HepG2 (cell line): Measurements from ENCODE around the gene ATP8B2. TPM values are rescaled to one million over a fixed set of nuclear protein-coding genes. Genes with fewer than 3 reads are reported as not detected.

Source experiments
- ATAC-seq: fragments of 200-7000 bp; cut with Tn5 transposase; 3 replicates; pipeline ENCODE4 v1.9.1; 2020; ENCODE audit warnings: mild to moderate bottlenecking, moderate library complexity
- BruUV-seq: library from RNA; stranded (reverse); fragments of 400-500 nt; replicated peaks from 2 replicates; lab custom pipeline; 2021; lab: Mats Ljungman, UMichigan
- CTCF ChIA-PET: fragments of 300-600 bp; formaldehyde crosslinking; extraction: SDS; loops from one replicate; lab custom pipeline; 2021; ENCODE audit warnings: low total read pairs, inconsistent platforms, low intra/inter-chr PET ratio; lab: Yijun Ruan, JAX
- POLR2A ChIA-PET: fragments of 350-600 bp; sonication (Branson Sonifier 250); formaldehyde crosslinking; loops from one replicate; lab custom pipeline; 2020; ENCODE audit warnings: antibody characterized with exemption, inconsistent platforms; lab: Yijun Ruan, JAX
- DNase-seq: peaks from one replicate; pipeline ENCODE4 v3.0.0-alpha.2; 2015; ENCODE audit warnings: low spot score
- FAIRE-seq: peaks from 3 replicates; lab custom pipeline; 2011; peaks lifted over from hg19 to GRCh38; lab: Jason Lieb, UNC
- H2AFZ ChIP-seq: one replicate; pipeline ENCODE4 v1.6.1; 2011; ENCODE audit warnings: low read length, inconsistent platforms
- H3K27ac ChIP-seq: fragments of 300-600 bp; 3 replicates; pipeline ENCODE4 v1.8.0; 2011; ENCODE audit warnings: mixed run types, mild to moderate bottlenecking, mixed read lengths, low read length, inconsistent platforms; ENCODE audit not compliant: insufficient read depth; ENCODE audit errors: extremely low read length
- H3K27me3 ChIP-seq, 2 experiments: fragments of 200-600 bp in 1 of 2; 2 replicates in 1 of 2; 3 replicates in 1 of 2; pipeline versions ENCODE4 v1.6.0 to v1.8.0; 2011; ENCODE audit warnings: low read length in 2 of 2, mild to moderate bottlenecking in 2 of 2, moderate library complexity in 2 of 2, inconsistent platforms in 1 of 2; ENCODE audit not compliant: insufficient read depth in 2 of 2, control insufficient read depth in 1 of 2
- H3K36me3 ChIP-seq, 2 experiments: fragments of 200-600 bp in 1 of 2; replicated peaks in 1 of 2; 2 replicates in 1 of 2; 3 replicates in 1 of 2; pipeline versions ENCODE4 v1.5.1 to v1.8.0; 2011; ENCODE audit warnings: low read length in 2 of 2, inconsistent platforms in 1 of 2; ENCODE audit not compliant: insufficient read depth in 2 of 2, control insufficient read depth in 1 of 2
- H3K4me1 ChIP-seq: 2 replicates; pipeline ENCODE4 v1.5.1; 2012; ENCODE audit warnings: low read length, inconsistent platforms; ENCODE audit not compliant: insufficient read depth
- H3K4me2 ChIP-seq: 2 replicates; pipeline ENCODE4 v1.6.0; 2011; ENCODE audit warnings: low read depth, low read length, inconsistent platforms
- H3K4me3 ChIP-seq, 3 experiments: fragments of 200-600 bp in 1 of 3; sonication (generic), shearing (Covaris generic) in 1 of 3; replicated peaks in 1 of 3; 2 replicates each; pipeline ENCODE4 v1.5.1; 2011 to 2016; ENCODE audit warnings: low read length in 3 of 3, inconsistent platforms in 2 of 3, low read depth in 2 of 3, mild to moderate bottlenecking in 2 of 3, control low read depth in 1 of 3, mixed read lengths in 1 of 3; ENCODE audit not compliant: insufficient read depth in 1 of 3
- H3K79me2 ChIP-seq: one replicate; pipeline ENCODE4 v1.6.1; 2011; ENCODE audit warnings: low read length, inconsistent platforms; ENCODE audit not compliant: insufficient read depth
- H3K9ac ChIP-seq: 2 replicates; pipeline ENCODE4 v1.6.0; 2011; ENCODE audit warnings: mild to moderate bottlenecking, low read depth, low read length, inconsistent platforms; ENCODE audit not compliant: insufficient read depth
- H3K9me3 ChIP-seq: 2 replicates; pipeline ENCODE4 v1.5.1; 2012; ENCODE audit warnings: mild to moderate bottlenecking, low read length
- H4K20me1 ChIP-seq: 2 replicates; pipeline ENCODE4 v1.6.0; 2011; ENCODE audit warnings: inconsistent platforms, mild to moderate bottlenecking, low read length, moderate library complexity; ENCODE audit not compliant: insufficient read depth
- ADNP ChIP-seq: sonication (generic); formaldehyde crosslinking; IDR thresholded peaks from 2 replicates; pipeline ENCODE4 v1.4.0; 2020; ENCODE audit warnings: missing genetic modification reagents
- ARHGAP35 ChIP-seq: sonication (generic); formaldehyde crosslinking; IDR thresholded peaks from 2 replicates; pipeline ENCODE4 v1.9.0; 2022; ENCODE audit warnings: mild to moderate bottlenecking, inconsistent platforms, moderate library complexity, missing genetic modification reagents, borderline replicate concordance
- ARNT ChIP-seq: fragments of 450-650 bp; IDR thresholded peaks from 2 replicates; pipeline ENCODE4 v1.6.1; 2017
- HIVEP1 ChIP-seq: sonication (generic); formaldehyde crosslinking; IDR thresholded peaks from 2 replicates; pipeline ENCODE4 v1.4.0; 2020; ENCODE audit warnings: mild to moderate bottlenecking, missing genetic modification reagents
- HOXA9 ChIP-seq: sonication (generic); formaldehyde crosslinking; IDR thresholded peaks from 2 replicates; pipeline ENCODE4 v1.8.1; 2022; ENCODE audit warnings: missing genetic modification reagents, mild to moderate bottlenecking, moderate library complexity, borderline replicate concordance
- KDM2A ChIP-seq: sonication (generic); formaldehyde crosslinking; IDR thresholded peaks from 2 replicates; pipeline ENCODE4 v1.4.0; 2020; ENCODE audit warnings: low read depth, missing genetic modification reagents, borderline replicate concordance
- MATR3 ChIP-seq: sonication (generic); formaldehyde crosslinking; IDR thresholded peaks from 2 replicates; pipeline ENCODE4 v1.4.0; 2020; ENCODE audit warnings: missing genetic modification reagents
- RAD21 ChIP-seq: fragments of 450-650 bp; formaldehyde crosslinking; IDR thresholded peaks from 2 replicates; pipeline ENCODE4 v1.5.0; 2020; ENCODE audit warnings: mild to moderate bottlenecking
- REPIN1 ChIP-seq: sonication (generic); formaldehyde crosslinking; IDR thresholded peaks from 2 replicates; pipeline ENCODE4 v1.8.0; 2022; ENCODE audit warnings: missing genetic modification reagents, low read depth, mild to moderate bottlenecking, borderline replicate concordance
- SRSF4 ChIP-seq: fragments of 200-400 bp; formaldehyde crosslinking; IDR thresholded peaks from one replicate; pipeline ENCODE4 v1.6.1; 2018; ENCODE audit warnings: mild to moderate bottlenecking, low read depth, low read length, moderate library complexity; ENCODE audit not compliant: poor library complexity, severe bottlenecking
- TGIF2 ChIP-seq: IDR thresholded peaks from 2 replicates; pipeline ENCODE4 v1.6.1; 2016; ENCODE audit warnings: control low read depth, missing compliant biosample characterization
- THYN1 ChIP-seq: sonication (generic); formaldehyde crosslinking; IDR thresholded peaks from 2 replicates; pipeline ENCODE4 v1.8.1; 2023; ENCODE audit warnings: low read depth, mild to moderate bottlenecking, moderate library complexity, missing genetic modification reagents, borderline replicate concordance
- XBP1 ChIP-seq: sonication (generic); formaldehyde crosslinking; IDR thresholded peaks from 2 replicates; pipeline ENCODE4 v1.5.0; 2020; ENCODE audit warnings: missing genetic modification reagents
- ZFX ChIP-seq: sonication (generic); formaldehyde crosslinking; IDR thresholded peaks from 2 replicates; pipeline ENCODE4 v1.4.0; 2020; ENCODE audit warnings: mild to moderate bottlenecking, low read depth, missing genetic modification reagents, moderate library complexity
- ZNF274 ChIP-seq: sonication (generic); formaldehyde crosslinking; IDR thresholded peaks from 2 replicates; pipeline ENCODE4 v1.5.1; 2020; ENCODE audit warnings: mild to moderate bottlenecking, missing genetic modification reagents
- ZNF562 ChIP-seq: sonication (generic); formaldehyde crosslinking; IDR thresholded peaks from 2 replicates; pipeline ENCODE4 v1.8.0; 2022; ENCODE audit warnings: missing genetic modification reagents, borderline replicate concordance
- ZNF570 ChIP-seq: sonication (generic); formaldehyde crosslinking; IDR thresholded peaks from 2 replicates; pipeline ENCODE4 v1.4.0; 2020; ENCODE audit warnings: mild to moderate bottlenecking, missing genetic modification reagents, borderline replicate concordance
- WGBS: methylation state at CpG from one replicate; pipeline ENCODE4 v1.1.6; 2017; ENCODE audit warnings: low lambda C conversion rate; 5-methylcytosine and 5-hydroxymethylcytosine counted together
- in situ Hi-C: cut with HindIII; loops from 2 replicates; pipeline ENCODE4 v1.10.0; 2017; ENCODE audit warnings: low pct_unique_long_range_greater_than_20kb; ENCODE audit not compliant: extremely low pct_ligation_motif_present
- intact Hi-C: fragments of 100-400 bp; cut with micrococcal nuclease; formaldehyde crosslinking; loops from one replicate; pipeline ENCODE4 v1.10.0; 2022; ENCODE audit not compliant: unreplicated experiment
- polyA plus RNA-seq, 8 experiments: library from polyadenylated mRNA; depleted of rRNA in 3 of 8; stranded (reverse) in 7 of 8; unstranded in 1 of 8; fragments of >200 nt; fragmentation: Illumina TruSeq in 4 of 8; extraction: Trizol in 4 of 8; gene quantifications; 2 replicates each; pipeline versions ENCODE4 v1.2.1 to v1.2.3, GENCODE V29; 2011 to 2016; ENCODE audit warnings: low read depth in 4 of 8, missing spikeins in 1 of 8, mixed read lengths in 1 of 8; ENCODE audit not compliant: insufficient read depth in 1 of 8
- total RNA-seq, 5 experiments: library from RNA; depleted of rRNA; stranded (reverse); fragments of >200 nt; fragmentation: Illumina TruSeq; extraction: Trizol; gene quantifications; 2 replicates each; pipeline ENCODE4 v1.2.3, GENCODE V29; 2016; ENCODE audit warnings: low read depth in 1 of 5
- TF ChIP-seq, protein P1 (sequence below): IDR thresholded peaks from 2 replicates; pipeline ENCODE4 v1.6.1; 2016; ENCODE audit warnings: low read depth
- TF ChIP-seq, protein P2 (sequence below): sonication (generic); formaldehyde crosslinking; IDR thresholded peaks from 2 replicates; pipeline ENCODE4 v1.8.0; 2022; ENCODE audit warnings: mild to moderate bottlenecking, missing genetic modification reagents, moderate library complexity
- TF ChIP-seq, protein P3 (sequence below): sonication (generic); formaldehyde crosslinking; conservative IDR thresholded peaks from 2 replicates; pipeline ENCODE4 v1.8.1; 2023; ENCODE audit warnings: missing genetic modification reagents

ATP8B2 gene
- total and polyA plus RNA-seq, 2 of the 13 experiments (the other 11 are each of a cell fraction or from before 2014, with no cell fraction given) = 20.4 to 39.3 TPM

DNA sequence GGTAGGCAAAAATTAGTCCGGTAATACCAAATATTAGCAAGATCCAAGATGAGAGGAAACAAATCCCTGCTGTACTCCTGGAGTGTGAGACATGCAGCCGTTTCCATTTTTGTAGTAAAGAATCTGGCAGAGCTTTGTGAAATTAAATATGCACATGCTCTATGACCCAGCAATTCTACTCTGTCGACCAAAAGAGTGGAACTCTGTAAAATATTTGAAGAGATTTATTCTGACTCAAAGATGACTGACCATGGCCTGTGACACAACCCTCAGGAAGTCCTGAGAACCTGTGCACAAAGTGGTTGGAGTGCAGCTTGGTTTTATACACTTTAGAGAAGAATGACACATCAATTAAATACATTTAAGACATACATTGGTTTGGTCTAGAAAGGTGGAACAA, 36.7 kb upstream of the ATP8B2 start:
- POLR2A ChIA-PET = no interaction called here

DNA sequence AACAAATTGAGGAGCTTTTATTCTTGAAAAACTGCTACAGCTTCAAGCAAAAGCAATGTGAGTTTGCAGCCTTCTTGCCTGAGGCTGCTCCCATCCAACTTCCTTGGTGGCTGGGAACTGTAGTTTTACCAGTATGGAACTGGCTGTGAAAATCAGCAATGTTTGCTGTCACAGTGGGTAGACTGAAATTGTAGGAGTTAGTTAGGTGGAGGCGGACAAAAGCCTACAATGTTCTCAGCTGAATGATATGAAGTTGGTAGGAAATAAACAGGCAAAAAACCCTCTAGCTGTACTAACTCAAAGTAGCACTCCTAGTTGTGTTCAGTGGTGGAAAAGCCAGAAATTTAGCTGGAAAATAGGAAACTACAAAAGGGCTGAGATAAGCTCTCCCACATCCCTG, 34.4 kb upstream of the ATP8B2 start:
- ATAC-seq (no peak), DNase-seq (no peak), FAIRE-seq (no peak)
- no peak overlapping the region for H3K4me3 ChIP-seq
- ChIA-PET POLR2A (no interaction called here), CTCF (no interaction called here)
- no peaks in the 10 kb centered on the region for H3K79me2 ChIP-seq
- H4K20me1 ChIP-seq = no peaks in the 10 kb centered on the region
- H3K9me3 ChIP-seq = peaks cover 14% of the 10 kb centered on the region
- intact Hi-C loops (no loop called here), in situ Hi-C loops (no loop called here)
- WGBS = 94% methylated on average over 1 of the region's 1 CpG
- no peaks in the 10 kb centered on the region for H3K36me3 ChIP-seq
- no TSS peak for BruUV-seq
- 0 out of 5 replicates have a peak, but pooled peaks cover 0 to 3% of the 10 kb centered on the region in 2 experiments for H3K27me3 ChIP-seq
- no peak overlapping the region for H3K9ac ChIP-seq
- H3K27ac ChIP-seq = no peak overlapping the region
- H3K4me2 ChIP-seq = no peak overlapping the region
- no peak overlapping the region for H2AFZ ChIP-seq
- peaks cover 8% of the 10 kb centered on the region for H3K4me1 ChIP-seq
- TF ChIP-seq ARHGAP35 (CRISPR knock-in tag) (no peak), RAD21 (CRISPR knock-in tag) (no peak), XBP1 (no peak), TGIF2 (CRISPR knock-in tag) (no peak), SRSF4 (no peak), HOXA9 (CRISPR knock-in tag) (no peak), ZNF274 (CRISPR knock-in tag) (no peak), ZFX (no peak), ZNF570 (CRISPR knock-in tag) (no peak)
- TF ChIP-seq, protein P1, sequence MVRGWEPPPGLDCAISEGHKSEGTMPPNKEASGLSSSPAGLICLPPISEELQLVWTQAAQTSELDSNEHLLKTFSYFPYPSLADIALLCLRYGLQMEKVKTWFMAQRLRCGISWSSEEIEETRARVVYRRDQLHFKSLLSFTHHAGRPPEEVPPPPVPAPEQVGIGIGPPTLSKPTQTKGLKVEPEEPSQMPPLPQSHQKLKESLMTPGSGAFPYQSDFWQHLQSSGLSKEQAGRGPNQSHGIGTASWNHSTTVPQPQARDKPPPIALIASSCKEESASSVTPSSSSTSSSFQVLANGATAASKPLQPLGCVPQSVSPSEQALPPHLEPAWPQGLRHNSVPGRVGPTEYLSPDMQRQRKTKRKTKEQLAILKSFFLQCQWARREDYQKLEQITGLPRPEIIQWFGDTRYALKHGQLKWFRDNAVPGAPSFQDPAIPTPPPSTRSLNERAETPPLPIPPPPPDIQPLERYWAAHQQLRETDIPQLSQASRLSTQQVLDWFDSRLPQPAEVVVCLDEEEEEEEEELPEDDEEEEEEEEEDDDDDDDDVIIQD (CRISPR knock-in tag) = no peak

More for the DNA sequence above, 36.7 kb upstream of the ATP8B2 start:
- H3K4me3 ChIP-seq = no peak overlapping the region
- TF ChIP-seq ARNT (no peak), ZNF562 (CRISPR knock-in tag) (no peak), MATR3 (no peak), HIVEP1 (no peak), RAD21 (CRISPR knock-in tag) (no peak), REPIN1 (CRISPR knock-in tag) (no peak), ADNP (CRISPR knock-in tag) (no peak), THYN1 (CRISPR knock-in tag) (no peak), KDM2A (CRISPR knock-in tag) (no peak)
- TF ChIP-seq, protein P2, sequence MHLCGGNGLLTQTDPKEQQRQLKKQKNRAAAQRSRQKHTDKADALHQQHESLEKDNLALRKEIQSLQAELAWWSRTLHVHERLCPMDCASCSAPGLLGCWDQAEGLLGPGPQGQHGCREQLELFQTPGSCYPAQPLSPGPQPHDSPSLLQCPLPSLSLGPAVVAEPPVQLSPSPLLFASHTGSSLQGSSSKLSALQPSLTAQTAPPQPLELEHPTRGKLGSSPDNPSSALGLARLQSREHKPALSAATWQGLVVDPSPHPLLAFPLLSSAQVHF = no peak
- TF ChIP-seq, protein P3, sequence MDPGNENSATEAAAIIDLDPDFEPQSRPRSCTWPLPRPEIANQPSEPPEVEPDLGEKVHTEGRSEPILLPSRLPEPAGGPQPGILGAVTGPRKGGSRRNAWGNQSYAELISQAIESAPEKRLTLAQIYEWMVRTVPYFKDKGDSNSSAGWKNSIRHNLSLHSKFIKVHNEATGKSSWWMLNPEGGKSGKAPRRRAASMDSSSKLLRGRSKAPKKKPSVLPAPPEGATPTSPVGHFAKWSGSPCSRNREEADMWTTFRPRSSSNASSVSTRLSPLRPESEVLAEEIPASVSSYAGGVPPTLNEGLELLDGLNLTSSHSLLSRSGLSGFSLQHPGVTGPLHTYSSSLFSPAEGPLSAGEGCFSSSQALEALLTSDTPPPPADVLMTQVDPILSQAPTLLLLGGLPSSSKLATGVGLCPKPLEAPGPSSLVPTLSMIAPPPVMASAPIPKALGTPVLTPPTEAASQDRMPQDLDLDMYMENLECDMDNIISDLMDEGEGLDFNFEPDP (CRISPR knock-in tag) = no peak
- intact Hi-C loops (no loop called here), in situ Hi-C loops (no loop called here)
- DNase-seq = no peak
- no peak overlapping the region; the same call in 1 of the 2 replicates for H3K4me2 ChIP-seq
- no peaks in the 10 kb centered on the region for H3K36me3 ChIP-seq
- no peak overlapping the region for H3K9ac ChIP-seq
- H3K27ac ChIP-seq = no peak overlapping the region
- H3K4me1 ChIP-seq = peaks cover 8% of the 10 kb centered on the region
- 27% methylated on average over 3 of the region's 3 CpGs for WGBS
- H4K20me1 ChIP-seq = no peaks in the 10 kb centered on the region
- no peaks in the 10 kb centered on the region for H3K79me2 ChIP-seq
- no peak for FAIRE-seq
- H3K9me3 ChIP-seq = no peaks in the 10 kb centered on the region
- ATAC-seq = no peak
- no TSS peak for BruUV-seq
- CTCF ChIA-PET = no interaction called here
- no peak overlapping the region for H2AFZ ChIP-seq
- 0 out of 5 replicates have a peak, but pooled peaks cover 0 to 3% of the 10 kb centered on the region in 2 experiments for H3K27me3 ChIP-seq
